Sigmoid colon (tissue), 4 donors: ENCODE measurements around the gene CACNA1A.

ENCODE experiments used
- CTCF ChIP-seq, 4 experiments: fragments of 450-650 bp in 3 of 4; fragments of 200-600 bp in 1 of 4; IDR thresholded peaks; one replicate each; pipeline ENCODE4 v1.5.1; 2016 to 2019; ENCODE audit warnings: antibody characterized with exemption in 4 of 4, mild to moderate bottlenecking in 3 of 4, moderate library complexity in 2 of 4
- EP300 ChIP-seq, 4 donors: sonication (generic); formaldehyde crosslinking; IDR thresholded peaks; one replicate each; pipeline ENCODE4 v1.6.1; 2017; ENCODE audit warnings: antibody characterized with exemption in 4 of 4

GRCh38 chr19:13427273-13428051, 78.8 kb downstream of the CACNA1A start:
- TF ChIP-seq CTCF (IDR thresholded peaks at IDR 0.05), result no peak
- no peak for TF ChIP-seq EP300 (IDR thresholded peaks at IDR 0.05)
